GM21786 (cell line): Measurements from ENCODE around the gene GNG13.
"Not testable (repeated sequence)": the region's sequence is repeated elsewhere in the genome, so short reads cannot be mapped to it uniquely, and the experiment has no call there.

Experiments
- ATAC-seq: cut with Tn5 transposase; IDR thresholded peaks from one replicate; pipeline ENCODE4 v1.9.1; 2021; ENCODE audit not compliant: unreplicated experiment

GNG13 gene, protein sequence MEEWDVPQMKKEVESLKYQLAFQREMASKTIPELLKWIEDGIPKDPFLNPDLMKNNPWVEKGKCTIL

GRCh38 chr16:799948-800833 lies at the start of gene GNG13:
Gene GNG13 (minus strand): TSS chr16:800734. CDS start chr16:799077, 1,657 bp downstream.
- ATAC-seq = no peak

DNA sequence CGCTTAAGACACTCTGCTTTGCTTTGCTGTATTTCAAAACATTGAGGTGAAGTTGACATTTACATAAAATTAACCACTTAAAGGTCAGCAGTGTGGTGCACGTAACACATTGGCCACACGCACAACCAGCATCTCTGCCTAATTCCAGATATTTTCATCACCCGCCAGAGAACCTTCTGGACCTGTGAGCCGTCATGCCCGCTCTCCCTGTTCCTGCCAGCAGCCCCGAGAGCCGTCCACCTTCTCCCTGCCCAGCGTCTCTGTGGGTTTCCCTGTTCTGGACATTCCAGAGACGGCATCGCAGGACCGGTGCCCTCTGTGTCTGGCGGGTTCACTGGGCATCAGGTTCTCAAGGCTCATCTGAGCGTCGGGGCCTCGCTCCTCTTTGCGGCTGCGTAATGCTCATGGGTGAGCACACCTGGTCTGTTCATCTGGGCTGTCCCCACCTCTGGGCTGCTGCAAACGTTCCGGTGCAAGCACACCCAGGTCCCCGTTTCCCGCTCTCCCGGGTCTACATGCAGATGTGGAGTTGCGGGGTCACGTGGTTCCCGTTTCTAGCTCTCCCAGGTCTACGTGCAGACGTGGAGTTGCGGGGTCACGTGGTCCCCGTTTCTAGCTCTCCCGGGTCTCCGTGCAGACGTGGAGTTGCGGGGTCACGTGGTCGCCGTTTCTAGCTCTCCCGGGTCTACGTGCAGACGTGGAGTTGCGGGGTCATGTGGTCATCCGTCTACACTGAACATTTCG lies 48.1 kb upstream of the GNG13 start:
- no peak for ATAC-seq

DNA sequence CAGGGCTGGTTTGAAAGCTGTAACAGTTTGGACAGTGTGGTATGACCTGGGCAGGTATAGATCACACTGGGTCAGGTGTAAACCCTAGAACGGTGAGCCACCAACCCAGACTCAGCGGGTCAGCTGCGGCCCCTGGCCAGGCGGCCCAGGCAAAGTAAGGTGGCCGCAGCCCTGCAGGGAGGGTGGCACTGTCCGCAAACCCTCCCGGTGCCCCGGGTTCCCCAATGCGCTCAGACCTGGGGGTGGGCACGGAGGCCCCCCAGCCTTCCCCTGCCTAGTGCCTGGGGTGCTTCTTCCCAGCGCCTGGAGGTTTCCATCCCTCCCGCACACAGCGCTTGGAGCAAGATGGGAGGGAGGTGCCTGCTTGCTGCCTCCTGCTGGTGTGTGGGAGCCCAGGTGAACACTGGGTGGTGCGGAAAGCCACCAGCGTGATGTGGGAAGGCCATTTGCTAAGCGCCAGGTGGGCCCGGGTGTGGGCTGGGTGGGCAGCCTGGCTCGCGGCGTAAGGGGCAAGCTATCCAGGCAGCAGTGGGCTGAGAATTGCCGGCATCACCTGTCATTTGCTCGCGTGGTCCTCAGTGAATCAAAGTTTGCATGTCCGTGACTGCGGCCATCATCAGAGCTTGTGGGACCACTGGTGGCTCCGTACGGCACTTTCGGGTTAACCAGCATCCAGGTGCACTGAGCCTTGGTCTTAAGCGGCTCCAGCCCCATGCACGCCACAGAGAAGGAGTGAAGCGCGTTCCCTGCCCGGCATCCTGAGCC lies 47.3 kb upstream of the GNG13 start:
- no peak for ATAC-seq

DNA sequence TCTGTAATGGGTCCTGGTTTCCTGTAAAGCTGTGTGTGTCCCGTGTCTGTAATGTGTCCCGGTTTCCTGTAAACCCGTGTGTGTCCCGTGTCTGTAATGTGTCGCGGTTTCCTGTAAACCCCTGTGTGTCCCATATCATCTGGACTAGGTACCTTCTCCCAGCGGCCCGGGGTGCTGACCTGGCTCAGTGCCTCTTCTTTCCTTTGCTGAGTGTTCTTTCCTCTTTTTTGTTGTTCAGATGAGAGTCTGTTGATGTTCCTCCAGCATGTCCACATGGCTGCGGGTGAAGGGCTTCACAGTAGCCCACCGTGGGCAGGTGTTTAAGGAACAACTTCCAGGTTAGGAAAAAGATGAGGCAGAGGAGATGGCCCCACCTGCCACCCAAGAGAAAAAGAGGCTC lies 46.6 kb upstream of the GNG13 start:
- no peak for ATAC-seq

DNA sequence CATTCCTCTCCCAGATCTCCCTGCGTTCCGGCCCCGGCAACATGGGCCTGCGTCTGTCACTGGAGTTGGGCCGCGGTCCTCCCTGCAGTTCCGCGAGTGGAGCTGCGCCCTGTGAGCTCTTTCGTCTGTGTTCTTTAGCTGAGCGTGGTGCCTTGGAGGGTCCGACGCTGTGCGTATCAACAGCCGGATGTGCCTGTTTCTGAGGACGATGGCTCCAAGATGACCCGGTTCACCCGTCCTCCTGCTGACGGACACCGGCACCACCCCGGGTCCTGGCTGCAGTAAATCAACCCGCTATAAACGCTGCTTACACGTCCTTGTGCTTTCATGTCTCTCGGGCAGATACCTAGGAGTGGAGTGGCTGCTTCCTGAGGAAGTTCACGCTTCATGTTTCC lies 44.8 kb upstream of the GNG13 start:
- no peak for ATAC-seq

DNA sequence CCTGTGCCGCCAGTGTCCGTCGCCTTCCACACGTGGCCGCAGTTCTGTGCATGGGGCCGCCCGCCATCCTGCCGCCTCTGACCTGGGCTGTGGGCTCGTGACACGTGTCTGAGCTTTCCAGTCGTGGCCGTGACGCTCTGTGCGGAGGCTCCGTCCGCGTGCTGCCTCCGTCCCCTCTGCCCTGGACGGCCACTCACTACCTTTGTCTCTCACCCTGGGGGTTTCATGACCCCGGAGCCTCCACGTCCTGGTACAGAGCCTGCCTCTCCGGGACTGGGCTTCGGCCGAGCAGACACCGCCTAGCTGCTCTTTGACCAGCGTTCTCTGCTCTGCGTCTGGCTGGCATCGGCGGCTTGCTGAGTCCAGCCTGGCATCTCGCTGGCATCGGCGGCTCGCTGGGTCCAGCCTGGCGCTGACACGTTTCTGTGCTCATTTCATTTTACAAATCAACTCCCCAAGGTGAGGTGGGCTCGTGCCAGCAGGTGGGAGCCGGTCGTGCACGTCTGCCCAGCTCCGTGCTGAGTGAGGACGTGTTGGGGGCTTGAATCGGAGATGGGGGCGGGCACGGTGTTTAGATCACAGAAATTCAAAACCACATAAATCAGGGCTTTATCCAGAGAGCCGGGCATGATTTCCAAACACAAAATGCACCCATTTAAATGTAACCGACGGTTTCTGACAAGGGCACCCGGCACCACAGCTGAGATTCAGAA lies 44.3 kb upstream of the GNG13 start:
- no peak for ATAC-seq

DNA sequence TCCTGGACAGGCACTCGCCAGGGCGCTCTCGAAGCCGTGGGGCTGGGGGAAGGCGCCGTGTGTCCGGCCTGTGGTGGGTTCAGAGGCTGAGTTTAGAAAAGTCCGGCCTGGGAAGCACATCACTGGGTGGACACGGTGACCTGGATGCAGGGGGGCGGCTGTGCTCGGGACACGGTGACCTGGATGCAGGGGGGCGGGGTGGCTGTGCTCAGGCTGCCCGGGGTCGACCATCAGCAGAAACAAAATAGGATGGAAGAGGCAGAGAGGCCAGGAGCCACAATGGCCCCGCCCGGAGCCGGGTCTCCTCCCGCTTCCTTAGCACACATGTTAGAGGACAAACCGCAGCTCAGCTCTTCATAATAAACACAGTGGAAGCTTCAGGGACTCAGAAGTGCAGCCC lies 43.2 kb upstream of the GNG13 start:
- ATAC-seq = no peak

GRCh38 chr16:842711-843560 lies 42.4 kb upstream of the GNG13 start:
- no peak for ATAC-seq

DNA sequence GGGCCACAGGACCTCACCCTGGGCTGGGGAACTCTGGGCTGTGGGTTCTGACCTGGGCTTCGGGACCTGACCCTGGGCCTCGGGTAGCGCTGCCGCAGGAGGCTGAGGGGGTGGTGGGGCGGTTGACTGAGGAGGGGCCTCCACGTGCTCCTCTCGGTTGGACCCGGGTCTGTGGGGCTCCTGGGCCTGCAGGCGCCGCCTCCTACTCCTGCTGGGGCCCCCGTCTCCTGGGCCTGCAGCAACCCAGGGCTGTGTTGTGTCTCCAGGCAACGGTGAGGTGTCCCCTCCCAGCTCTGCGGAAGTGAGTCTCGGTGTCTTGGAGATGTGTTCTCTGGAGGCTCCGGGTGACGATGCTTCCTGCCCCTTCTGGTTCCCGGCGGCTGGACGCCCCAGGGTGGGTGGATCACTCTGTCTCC lies 41.5 kb upstream of the GNG13 start:
- ATAC-seq = no peak

- ATAC-seq = no peak
These were observed 41.0 kb upstream of the GNG13 start for GRCh38 chr16:841455-842060.

DNA sequence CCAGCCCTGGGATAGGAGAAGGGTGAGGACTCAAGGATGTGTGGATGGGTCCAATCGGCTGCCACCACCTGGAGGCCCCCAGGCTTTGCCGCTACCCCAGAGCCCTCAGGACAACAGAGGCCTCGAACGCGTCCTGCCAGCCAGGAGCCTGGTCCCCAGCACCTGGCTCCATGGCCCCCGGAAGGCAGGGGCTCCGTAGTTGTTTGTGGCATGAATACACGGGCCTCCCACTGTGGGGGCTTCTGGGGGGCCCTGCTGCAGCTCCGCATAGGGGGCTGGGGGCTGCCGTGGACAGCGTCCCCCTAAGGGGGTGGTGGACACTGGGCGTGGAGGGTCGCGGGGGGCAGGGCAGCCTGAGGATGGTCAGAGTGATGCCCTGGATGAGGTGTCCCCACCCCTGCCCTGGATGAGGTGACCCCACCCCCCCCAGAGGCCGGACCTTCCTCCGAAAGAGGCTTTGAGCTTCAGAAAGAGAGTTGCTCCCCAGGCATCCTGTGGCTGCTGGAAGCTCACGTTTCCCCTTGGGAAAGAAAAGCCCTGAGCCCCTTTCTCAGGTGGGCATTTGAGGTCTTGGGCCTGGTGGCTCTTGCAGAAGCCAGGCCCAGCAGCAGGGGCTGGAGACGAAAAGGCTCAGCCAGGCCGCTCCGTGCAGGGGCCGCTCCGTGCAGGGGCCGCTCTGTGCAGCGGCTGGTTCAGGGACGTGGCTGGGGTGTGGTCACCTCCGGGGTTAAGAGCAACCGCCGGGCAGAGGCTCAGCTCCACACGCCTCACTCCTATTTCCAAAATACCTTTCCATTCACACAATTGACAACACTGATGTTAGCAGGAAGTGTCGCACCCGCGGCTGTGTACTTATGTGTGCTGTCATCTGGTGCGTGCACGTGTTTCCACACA lies 40.3 kb upstream of the GNG13 start:
- no peak for ATAC-seq

DNA sequence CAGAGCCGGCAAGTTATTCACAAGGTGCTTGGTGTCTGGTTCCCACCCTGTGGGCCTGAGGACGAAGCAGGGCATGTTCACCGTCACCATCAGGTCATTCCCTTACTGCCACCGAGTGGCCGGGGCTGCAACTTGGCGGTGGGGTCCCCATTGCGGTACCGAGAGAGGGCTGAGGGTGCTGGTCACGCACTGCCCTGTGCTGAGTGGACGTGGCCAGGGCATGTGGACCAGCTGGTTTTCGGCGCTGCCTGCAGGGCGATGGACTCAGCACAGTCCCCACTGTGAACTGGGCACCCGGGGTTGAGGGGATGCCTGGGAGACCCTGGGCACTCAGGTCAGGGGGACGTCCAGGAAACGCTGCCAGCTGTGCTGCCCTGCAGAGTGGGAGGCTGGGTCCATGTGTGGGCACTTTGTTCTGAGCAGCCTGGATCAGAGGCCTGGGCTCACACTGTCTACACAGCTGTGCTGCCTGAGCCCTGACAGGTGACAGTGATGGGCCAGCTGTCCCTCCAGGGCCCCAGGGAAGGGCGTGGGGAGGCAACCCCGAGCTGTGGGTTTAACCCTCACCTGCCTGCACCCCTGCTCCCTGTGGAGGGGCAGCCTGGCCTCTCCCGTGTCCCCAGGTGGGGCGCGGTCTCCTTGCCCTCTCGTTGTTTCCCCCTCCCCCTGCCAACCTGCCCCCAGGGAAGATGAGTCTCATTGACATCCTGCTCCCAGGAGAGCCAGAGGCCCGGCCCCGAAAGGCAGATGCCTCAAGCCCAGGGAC lies 39.3 kb upstream of the GNG13 start:
- no peak for ATAC-seq

DNA sequence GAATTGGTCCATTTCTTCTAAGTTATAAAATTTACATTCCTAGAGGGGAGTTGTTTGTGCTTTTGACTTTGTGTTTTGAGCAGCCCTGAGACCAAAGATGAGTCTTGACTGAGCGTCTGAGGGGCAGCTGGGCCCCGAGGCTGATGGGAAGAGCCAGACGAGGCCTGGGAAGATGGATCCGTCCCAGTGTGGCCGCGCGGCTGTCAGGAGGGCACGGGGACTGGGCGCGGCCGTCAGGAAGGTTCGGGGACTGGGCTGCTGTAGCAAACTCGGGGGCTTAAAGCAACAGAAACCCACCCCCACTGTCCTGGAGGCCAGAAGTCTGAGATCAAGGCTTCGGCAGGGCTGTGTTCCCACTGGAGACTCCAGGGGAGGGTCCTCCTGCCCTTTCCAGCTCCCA lies 38.2 kb upstream of the GNG13 start:
- no peak for ATAC-seq

DNA sequence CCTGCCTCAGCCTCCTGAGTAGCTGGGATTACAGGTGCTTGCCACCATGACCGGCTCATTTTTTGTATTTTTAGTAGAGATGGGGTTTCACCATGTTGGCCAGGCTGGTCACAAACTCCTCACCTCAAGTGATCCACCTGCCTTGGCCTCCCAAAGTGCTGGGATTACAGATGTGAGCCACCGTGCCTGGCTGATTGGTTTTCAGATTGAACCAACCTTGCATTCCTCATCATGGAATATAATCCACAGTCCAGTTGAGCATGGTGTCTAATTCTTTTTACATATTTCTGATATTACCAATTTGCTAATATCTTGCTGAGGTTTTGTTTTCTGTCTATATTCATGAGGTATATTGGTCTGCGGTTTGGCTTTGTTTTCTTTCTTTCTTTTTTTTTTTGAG lies 36.3 kb upstream of the GNG13 start:
- ATAC-seq = not testable (repeated sequence)

DNA sequence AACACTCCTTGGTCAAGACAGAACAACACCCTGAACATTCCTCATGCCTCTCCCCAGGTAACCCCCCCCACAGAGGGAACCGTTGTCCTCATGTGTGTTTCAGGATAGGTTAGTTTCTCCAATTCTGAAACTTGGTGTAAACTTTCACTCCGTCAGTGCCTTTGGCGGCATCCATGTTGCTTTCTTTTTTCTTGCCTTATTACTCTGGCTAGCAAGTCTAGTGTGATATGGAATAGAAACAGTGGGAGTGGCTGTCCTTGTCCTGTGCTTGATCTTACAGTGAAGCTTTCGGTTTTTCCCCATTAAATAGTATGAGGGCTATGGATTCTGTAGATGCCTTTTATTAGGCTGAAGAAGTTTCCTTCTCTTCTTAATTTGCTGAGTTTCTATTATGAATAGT lies 35.7 kb upstream of the GNG13 start:
- ATAC-seq = no peak

DNA sequence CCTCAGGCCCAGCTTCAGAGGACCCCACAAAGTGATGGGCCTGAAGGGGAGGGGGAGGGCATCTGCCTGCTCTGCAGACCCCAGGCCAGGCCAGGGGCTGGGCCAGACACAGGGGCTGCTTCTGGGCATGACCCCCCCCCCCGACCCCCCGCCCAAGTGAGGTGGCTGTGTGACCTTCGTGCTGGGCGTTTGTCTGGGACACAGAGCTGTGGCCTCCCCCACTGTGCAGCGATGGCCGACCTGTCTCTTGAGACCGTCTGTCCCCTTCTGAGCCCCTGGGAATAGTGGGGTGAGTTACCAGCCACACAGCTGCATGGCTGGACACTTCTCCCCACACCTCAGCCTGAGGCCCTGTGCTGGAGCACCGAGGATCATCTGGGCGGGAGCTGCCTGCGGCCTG lies 34.8 kb upstream of the GNG13 start:
- ATAC-seq = no peak

- ATAC-seq = no peak
These were observed 32.9 kb upstream of the GNG13 start for GRCh38 chr16:833411-833810.
